GM18867 (cell line): ENCODE results near the gene CCDC73.
"Not testable (repeated sequence)": the region's sequence is repeated elsewhere in the genome, so short reads cannot be mapped to it uniquely, and the experiment has no call there.

ENCODE experiments used
- ATAC-seq: cut with Tn5 transposase; IDR thresholded peaks from one replicate; pipeline ENCODE4 v1.9.1; 2021; ENCODE audit warnings: mild to moderate bottlenecking, moderate library complexity; ENCODE audit not compliant: unreplicated experiment

Gene CCDC73

GRCh38 chr11:32597921-32598320, 196.5 kb downstream of the CCDC73 start:
- no peak for ATAC-seq

- ATAC-seq: not testable (repeated sequence)
Observed at GRCh38 chr11:32596114-32596513, 198.3 kb downstream of the CCDC73 start.

GRCh38 chr11:32594272-32594671, 200.2 kb downstream of the CCDC73 start:
- ATAC-seq: no peak

- ATAC-seq: no peak
Observed at GRCh38 chr11:32586576-32587190, 207.8 kb downstream of the CCDC73 start.

GRCh38 chr11:32584921-32585320, 209.5 kb downstream of the CCDC73 start:
- no peak for ATAC-seq

GRCh38 chr11:32583459-32584271, 210.8 kb downstream of the CCDC73 start, which contains the start of gene EIF3M:
TSS of gene EIF3M (plus strand) at chr11:32583831. CDS start at chr11:32583888, 57 bp downstream.
- ATAC-seq: peak; percentile 97

- ATAC-seq: no peak
Observed at GRCh38 chr11:32581556-32581955, 212.9 kb downstream of the CCDC73 start.

- no peak for ATAC-seq
Observed at GRCh38 chr11:32580967-32581366, 213.5 kb downstream of the CCDC73 start.

- no peak for ATAC-seq
Observed at GRCh38 chr11:32576456-32576855, 218.0 kb downstream of the CCDC73 start.

- ATAC-seq: no peak
Observed at GRCh38 chr11:32575070-32575469, 219.4 kb downstream of the CCDC73 start.

- no peak for ATAC-seq
Observed at GRCh38 chr11:32574421-32574820, 220.0 kb downstream of the CCDC73 start.

GRCh38 chr11:32573228-32573627, 221.2 kb downstream of the CCDC73 start:
- ATAC-seq: no peak

GRCh38 chr11:32571039-32571438, 223.4 kb downstream of the CCDC73 start:
- no peak for ATAC-seq

GRCh38 chr11:32569313-32569881, 225.1 kb downstream of the CCDC73 start:
- ATAC-seq: no peak

GRCh38 chr11:32567154-32567553, 227.3 kb downstream of the CCDC73 start:
- no peak for ATAC-seq

- ATAC-seq: no peak
Observed at GRCh38 chr11:32566517-32566916, 227.9 kb downstream of the CCDC73 start.

- no peak for ATAC-seq
Observed at GRCh38 chr11:32563600-32563959, 230.9 kb downstream of the CCDC73 start.

- ATAC-seq: no peak
Observed at GRCh38 chr11:32562839-32563599, 231.4 kb downstream of the CCDC73 start.

- no peak for ATAC-seq
Observed at GRCh38 chr11:32561835-32562234, 232.6 kb downstream of the CCDC73 start.

GRCh38 chr11:32555895-32556294, 238.6 kb downstream of the CCDC73 start:
- no peak for ATAC-seq

- ATAC-seq: no peak
Observed at GRCh38 chr11:32555091-32555490, 239.4 kb downstream of the CCDC73 start.
